ENCODE results near the gene RPA1. TPM values are rescaled to one million over a fixed set of nuclear protein-coding genes. Genes with fewer than 3 reads are reported as not detected.

Gene RPA1
- total and polyA plus RNA-seq, 9 of the 15 experiments (the other 6 are each of a cell fraction or from before 2014, with no cell fraction given), result 25.2 to 125 (median 47.4) TPM

DNA sequence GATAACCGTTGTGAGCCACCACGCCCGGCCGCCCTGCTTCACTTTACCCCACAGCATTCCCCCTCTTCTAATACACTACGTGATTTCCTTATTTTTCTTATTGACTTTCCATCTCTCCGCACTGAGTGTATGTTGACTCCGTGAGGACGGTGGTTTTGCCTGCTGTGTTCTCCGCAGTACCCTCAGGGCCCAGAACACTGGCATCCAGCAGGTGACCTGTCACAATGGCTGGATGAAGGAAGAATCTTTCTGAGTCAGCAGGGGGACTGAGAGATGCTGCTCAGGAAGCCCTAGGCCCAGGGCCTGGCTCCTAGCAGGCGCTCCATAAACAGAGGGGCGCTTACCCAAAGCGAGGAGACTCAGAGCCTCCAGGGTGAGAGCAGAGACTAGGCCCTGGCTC is 115.8 kb downstream of the RPA1 start (continued):
- TF ChIP-seq NR0B1 (IDR thresholded peaks at IDR 0.05; ENCODE audit: partially characterized antibody) (no peak), ZBTB12 (CRISPR knock-in tag; IDR thresholded peaks at IDR 0.05) (no peak), BCOR (IDR thresholded peaks at IDR 0.05) (no peak), ZNF384 (IDR thresholded peaks at IDR 0.05; ENCODE audit: low read depth, low read length) (no peak)
- TF ChIP-seq, protein P1, sequence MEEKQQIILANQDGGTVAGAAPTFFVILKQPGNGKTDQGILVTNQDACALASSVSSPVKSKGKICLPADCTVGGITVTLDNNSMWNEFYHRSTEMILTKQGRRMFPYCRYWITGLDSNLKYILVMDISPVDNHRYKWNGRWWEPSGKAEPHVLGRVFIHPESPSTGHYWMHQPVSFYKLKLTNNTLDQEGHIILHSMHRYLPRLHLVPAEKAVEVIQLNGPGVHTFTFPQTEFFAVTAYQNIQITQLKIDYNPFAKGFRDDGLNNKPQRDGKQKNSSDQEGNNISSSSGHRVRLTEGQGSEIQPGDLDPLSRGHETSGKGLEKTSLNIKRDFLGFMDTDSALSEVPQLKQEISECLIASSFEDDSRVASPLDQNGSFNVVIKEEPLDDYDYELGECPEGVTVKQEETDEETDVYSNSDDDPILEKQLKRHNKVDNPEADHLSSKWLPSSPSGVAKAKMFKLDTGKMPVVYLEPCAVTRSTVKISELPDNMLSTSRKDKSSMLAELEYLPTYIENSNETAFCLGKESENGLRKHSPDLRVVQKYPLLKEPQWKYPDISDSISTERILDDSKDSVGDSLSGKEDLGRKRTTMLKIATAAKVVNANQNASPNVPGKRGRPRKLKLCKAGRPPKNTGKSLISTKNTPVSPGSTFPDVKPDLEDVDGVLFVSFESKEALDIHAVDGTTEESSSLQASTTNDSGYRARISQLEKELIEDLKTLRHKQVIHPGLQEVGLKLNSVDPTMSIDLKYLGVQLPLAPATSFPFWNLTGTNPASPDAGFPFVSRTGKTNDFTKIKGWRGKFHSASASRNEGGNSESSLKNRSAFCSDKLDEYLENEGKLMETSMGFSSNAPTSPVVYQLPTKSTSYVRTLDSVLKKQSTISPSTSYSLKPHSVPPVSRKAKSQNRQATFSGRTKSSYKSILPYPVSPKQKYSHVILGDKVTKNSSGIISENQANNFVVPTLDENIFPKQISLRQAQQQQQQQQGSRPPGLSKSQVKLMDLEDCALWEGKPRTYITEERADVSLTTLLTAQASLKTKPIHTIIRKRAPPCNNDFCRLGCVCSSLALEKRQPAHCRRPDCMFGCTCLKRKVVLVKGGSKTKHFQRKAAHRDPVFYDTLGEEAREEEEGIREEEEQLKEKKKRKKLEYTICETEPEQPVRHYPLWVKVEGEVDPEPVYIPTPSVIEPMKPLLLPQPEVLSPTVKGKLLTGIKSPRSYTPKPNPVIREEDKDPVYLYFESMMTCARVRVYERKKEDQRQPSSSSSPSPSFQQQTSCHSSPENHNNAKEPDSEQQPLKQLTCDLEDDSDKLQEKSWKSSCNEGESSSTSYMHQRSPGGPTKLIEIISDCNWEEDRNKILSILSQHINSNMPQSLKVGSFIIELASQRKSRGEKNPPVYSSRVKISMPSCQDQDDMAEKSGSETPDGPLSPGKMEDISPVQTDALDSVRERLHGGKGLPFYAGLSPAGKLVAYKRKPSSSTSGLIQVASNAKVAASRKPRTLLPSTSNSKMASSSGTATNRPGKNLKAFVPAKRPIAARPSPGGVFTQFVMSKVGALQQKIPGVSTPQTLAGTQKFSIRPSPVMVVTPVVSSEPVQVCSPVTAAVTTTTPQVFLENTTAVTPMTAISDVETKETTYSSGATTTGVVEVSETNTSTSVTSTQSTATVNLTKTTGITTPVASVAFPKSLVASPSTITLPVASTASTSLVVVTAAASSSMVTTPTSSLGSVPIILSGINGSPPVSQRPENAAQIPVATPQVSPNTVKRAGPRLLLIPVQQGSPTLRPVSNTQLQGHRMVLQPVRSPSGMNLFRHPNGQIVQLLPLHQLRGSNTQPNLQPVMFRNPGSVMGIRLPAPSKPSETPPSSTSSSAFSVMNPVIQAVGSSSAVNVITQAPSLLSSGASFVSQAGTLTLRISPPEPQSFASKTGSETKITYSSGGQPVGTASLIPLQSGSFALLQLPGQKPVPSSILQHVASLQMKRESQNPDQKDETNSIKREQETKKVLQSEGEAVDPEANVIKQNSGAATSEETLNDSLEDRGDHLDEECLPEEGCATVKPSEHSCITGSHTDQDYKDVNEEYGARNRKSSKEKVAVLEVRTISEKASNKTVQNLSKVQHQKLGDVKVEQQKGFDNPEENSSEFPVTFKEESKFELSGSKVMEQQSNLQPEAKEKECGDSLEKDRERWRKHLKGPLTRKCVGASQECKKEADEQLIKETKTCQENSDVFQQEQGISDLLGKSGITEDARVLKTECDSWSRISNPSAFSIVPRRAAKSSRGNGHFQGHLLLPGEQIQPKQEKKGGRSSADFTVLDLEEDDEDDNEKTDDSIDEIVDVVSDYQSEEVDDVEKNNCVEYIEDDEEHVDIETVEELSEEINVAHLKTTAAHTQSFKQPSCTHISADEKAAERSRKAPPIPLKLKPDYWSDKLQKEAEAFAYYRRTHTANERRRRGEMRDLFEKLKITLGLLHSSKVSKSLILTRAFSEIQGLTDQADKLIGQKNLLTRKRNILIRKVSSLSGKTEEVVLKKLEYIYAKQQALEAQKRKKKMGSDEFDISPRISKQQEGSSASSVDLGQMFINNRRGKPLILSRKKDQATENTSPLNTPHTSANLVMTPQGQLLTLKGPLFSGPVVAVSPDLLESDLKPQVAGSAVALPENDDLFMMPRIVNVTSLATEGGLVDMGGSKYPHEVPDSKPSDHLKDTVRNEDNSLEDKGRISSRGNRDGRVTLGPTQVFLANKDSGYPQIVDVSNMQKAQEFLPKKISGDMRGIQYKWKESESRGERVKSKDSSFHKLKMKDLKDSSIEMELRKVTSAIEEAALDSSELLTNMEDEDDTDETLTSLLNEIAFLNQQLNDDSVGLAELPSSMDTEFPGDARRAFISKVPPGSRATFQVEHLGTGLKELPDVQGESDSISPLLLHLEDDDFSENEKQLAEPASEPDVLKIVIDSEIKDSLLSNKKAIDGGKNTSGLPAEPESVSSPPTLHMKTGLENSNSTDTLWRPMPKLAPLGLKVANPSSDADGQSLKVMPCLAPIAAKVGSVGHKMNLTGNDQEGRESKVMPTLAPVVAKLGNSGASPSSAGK (IDR thresholded peaks at IDR 0.05), result no peak
